ENCODE data around the gene CAMK1D.

Gene CAMK1D

DNA sequence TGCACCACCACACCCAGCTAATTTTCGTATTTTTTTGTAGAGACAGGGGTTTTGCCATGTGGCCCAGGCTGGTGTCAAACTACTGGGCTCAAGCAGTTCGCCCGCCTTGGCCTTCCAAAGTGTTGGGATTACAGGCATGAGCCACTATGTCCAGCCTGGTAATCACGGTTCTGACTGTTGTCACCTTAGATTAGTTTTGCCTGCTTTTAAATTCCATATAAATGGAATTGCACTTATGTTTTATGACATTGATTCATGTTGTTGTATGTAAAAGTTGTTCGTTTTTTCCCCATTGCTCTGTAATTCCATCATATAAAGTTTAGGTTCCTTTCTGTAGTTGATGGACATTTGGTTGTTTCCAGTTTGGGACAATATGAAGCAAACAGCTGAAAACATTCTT lies 106.0 kb downstream of the CAMK1D start:
- Mint-ChIP-seq H3K27me3 (no peaks in the 10 kb centered on the region), H3K4me1 (peaks cover 6% of the 10 kb centered on the region), H3K36me3 (ENCODE audit: low read depth) (no peaks in the 10 kb centered on the region), H3K4me3 (no peak overlapping the region), H3K9me3 (no peaks in the 10 kb centered on the region), H3K27ac (no peak overlapping the region)
- ATAC-seq = no peak
- DNase-seq = no peak

DNA sequence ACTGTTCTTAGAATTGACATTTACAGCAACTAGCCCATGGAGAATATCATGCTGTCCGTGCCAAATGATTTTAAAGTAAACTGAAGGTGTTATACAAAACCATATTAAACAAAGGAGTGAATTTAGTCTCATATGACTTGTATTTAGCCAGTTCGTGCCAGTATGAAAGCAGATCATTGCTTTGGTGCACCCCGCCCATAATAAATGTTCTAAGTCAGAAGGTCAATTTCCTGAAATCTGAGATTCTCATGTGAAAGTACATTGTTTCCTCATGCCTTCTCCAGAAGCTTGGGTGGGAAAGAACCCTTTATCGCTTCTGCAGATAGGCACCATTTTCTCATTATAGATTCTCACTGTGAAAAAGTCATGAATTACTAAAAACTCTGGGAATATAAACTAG lies 106.4 kb downstream of the CAMK1D start:
- Mint-ChIP-seq H3K9me3 (no peaks in the 10 kb centered on the region), H3K4me3 (no peak overlapping the region), H3K36me3 (ENCODE audit: low read depth) (no peaks in the 10 kb centered on the region), H3K27me3 (no peaks in the 10 kb centered on the region), H3K4me1 (peaks cover 6% of the 10 kb centered on the region), H3K27ac (no peak overlapping the region)
- ATAC-seq = no peak
- DNase-seq = no peak

DNA sequence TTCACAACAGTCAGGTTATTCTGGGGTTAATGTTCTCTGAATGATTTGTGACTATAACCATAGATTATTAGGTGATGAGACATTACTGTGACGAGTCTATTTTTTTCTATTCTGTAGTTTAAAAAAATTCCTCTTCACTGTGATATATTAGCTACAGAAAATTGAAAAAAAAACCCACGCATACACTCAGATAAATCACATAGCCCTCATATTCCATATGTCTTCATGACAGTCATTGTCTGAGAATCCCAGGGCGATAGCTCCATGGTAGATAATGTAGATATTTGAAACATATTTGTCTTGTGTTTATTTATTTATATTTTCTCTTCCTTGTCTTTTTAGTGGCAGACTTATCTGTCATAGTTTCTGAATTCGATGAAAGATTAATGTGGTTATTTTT lies 110.0 kb downstream of the CAMK1D start:
- DNase-seq (no peak), ATAC-seq (no peak)
- no peaks in the 10 kb centered on the region for H3K27me3 Mint-ChIP-seq
- no peak overlapping the region for H3K27ac Mint-ChIP-seq
- H3K36me3 Mint-ChIP-seq (ENCODE audit: low read depth) = no peaks in the 10 kb centered on the region
- no peak overlapping the region for H3K4me3 Mint-ChIP-seq
- H3K4me1 Mint-ChIP-seq = peaks cover 19% of the 10 kb centered on the region
- H3K9me3 Mint-ChIP-seq = no peaks in the 10 kb centered on the region

DNA sequence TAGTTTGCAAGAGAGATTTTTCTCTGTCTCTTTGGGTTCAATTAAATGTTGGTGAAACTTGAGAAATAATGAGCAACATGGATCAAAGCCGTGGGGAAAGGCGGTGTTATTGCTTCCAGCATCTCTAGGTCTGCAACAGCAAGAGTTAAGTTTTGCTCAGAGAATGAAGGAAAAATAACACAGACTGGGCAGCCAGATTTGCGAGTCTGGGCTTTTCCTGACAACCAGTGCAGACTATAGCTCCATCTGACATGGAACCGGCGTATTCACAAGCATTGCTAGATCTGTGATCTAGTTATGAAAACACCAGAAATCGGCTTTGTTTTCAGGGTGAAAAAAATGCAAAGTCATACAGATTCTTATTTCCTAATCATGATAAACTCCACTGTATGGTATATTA lies 110.4 kb downstream of the CAMK1D start:
- Mint-ChIP-seq H3K4me3 (no peak overlapping the region), H3K27ac (no peak overlapping the region), H3K36me3 (ENCODE audit: low read depth) (no peaks in the 10 kb centered on the region), H3K4me1 (peaks cover 19% of the 10 kb centered on the region), H3K27me3 (no peaks in the 10 kb centered on the region), H3K9me3 (no peaks in the 10 kb centered on the region)
- no peak for ATAC-seq
- DNase-seq = no peak

DNA sequence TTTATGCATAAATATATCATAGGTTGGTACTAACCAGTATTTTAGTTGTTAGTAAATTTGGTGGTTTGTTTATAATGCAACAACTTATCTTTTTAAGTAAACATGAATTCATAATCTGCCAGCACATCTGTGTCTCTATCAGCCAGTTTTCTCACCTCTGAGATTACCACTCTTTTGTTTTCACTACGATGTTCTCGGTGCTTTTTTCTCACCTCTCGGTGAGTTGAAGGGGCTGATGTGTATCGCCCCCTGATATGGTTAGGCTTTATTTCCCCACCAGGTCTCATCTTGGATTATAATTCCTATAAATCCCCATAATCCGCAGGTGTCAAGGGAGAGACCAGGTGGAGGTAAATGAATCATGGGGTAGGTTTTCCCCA lies 114.1 kb downstream of the CAMK1D start:
- DNase-seq = no peak
- Mint-ChIP-seq H3K4me3 (no peak overlapping the region), H3K27ac (no peak overlapping the region), H3K4me1 (peaks cover 25% of the 10 kb centered on the region), H3K9me3 (no peaks in the 10 kb centered on the region), H3K36me3 (ENCODE audit: low read depth) (no peaks in the 10 kb centered on the region), H3K27me3 (no peaks in the 10 kb centered on the region)
- no peak for ATAC-seq

DNA sequence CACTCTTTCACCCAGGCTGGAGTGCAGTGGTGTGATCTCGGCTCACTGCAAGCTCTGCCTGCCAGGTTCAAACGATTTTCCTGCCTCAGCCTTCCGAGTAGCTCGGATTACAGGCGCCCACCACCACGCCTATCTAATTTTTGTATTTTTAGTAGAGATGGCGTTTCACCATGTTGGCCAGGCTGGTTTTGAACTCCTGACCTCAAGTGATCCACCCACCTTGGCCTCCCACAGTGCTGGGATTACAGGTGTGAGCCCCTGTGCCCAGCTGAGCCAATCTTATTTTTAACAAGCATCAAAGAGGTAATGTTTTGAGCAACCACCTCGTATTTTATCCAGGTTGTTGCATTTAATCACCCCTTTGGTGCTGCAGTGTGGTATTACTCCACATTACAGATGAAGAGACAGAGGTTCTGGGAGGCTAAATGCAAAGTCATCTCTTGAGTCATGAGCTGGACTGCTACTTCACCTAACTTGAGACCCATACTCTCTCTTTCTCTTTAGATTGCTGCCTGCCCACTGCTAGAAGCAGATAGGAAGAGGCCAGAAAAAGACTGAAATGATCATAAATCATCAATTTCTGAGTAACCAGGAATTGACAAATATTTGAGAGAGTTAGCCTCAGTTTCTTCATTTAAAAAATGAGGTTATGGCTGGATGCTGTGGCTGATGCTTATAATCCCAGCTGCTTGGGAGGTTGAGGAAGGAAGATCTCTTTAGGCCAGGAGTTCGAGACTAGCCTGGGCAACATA lies 116.2 kb downstream of the CAMK1D start:
- Mint-ChIP-seq H3K27ac (no peak overlapping the region), H3K4me1 (peaks cover 25% of the 10 kb centered on the region), H3K9me3 (no peaks in the 10 kb centered on the region), H3K27me3 (no peaks in the 10 kb centered on the region), H3K36me3 (ENCODE audit: low read depth) (no peaks in the 10 kb centered on the region), H3K4me3 (no peak overlapping the region)
- ATAC-seq (no peak), DNase-seq (no peak)

DNA sequence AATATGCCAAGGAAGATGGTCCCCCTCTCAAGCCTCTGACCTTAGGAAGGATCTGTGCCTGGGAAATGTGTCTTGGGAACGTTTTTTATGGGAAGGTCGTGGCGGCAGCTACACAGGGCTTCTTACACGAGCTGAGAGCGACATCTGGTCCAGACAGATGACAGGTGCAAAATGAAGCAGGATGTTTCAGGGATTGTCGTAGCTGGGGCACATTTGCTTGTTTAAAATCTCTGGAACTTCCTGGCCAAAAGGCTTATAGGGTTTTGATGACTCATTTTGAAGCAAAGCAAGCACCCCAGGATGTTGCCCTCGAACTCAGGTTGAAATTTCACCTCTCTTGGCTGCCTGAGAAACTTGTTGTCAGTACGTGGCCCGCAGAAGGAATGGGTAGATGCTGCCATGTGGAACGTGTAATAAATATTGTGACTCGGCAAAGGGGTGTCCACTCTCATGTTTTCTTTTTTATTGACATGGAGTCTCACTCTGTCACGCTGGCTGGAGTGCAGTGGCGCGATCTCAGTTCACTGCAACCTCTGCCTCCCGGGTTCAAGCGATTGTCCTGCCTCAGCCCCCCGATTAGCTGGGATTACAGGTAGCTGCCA lies 117.5 kb downstream of the CAMK1D start:
- DNase-seq = no peak
- Mint-ChIP-seq H3K27ac (no peak overlapping the region), H3K27me3 (no peaks in the 10 kb centered on the region), H3K4me1 (peaks cover 27% of the 10 kb centered on the region), H3K36me3 (ENCODE audit: low read depth) (no peaks in the 10 kb centered on the region), H3K9me3 (no peaks in the 10 kb centered on the region), H3K4me3 (no peak overlapping the region)
- no peak for ATAC-seq

DNA sequence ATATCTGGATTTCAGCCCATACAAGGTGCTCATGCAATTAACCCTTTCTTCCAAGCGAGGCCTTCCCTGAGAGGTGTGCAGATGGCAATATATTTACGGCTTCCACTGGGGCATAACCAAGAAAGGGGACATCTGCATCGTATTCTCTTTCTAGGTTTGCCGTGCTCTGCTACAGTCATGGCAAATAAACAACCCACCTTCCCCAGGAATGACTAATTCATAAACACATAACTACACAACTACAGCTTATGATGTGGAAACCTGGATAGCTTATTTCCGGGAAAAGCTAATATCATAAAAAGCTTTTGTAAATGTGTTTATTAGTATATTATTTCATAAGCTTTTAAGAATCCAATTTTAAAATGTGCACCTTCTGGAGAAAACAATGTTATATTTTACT lies 120.0 kb downstream of the CAMK1D start:
- DNase-seq = no peak
- H3K4me1 Mint-ChIP-seq = peaks cover 15% of the 10 kb centered on the region
- H3K4me3 Mint-ChIP-seq = no peak overlapping the region
- H3K27me3 Mint-ChIP-seq = no peaks in the 10 kb centered on the region
- no peaks in the 10 kb centered on the region for H3K9me3 Mint-ChIP-seq
- peaks cover 2% of the 10 kb centered on the region for H3K36me3 Mint-ChIP-seq (ENCODE audit: low read depth)
- ATAC-seq = no peak
- H3K27ac Mint-ChIP-seq = no peak overlapping the region

DNA sequence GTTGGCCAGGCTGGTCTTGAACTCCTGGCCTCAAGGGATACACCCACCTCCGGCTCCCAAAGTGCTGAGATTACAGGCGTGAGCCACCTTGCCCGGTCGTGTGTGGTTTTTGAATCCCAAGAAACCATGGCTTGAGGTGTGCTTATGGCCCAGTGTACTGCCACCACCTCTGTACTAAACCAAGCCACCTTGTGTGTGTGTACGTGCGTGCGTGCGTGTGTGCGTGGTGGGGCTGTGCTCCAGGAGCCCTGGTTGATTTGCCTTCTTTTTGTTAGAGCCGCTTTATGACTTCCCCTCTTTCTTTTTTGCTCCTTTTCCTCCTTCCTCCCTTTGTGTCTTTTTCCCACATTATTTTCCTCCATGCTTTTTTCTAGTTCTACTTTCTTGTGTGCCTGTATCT lies 121.4 kb downstream of the CAMK1D start:
- Mint-ChIP-seq H3K27me3 (no peaks in the 10 kb centered on the region), H3K4me3 (no peak overlapping the region), H3K9me3 (peaks cover 8% of the 10 kb centered on the region), H3K27ac (no peak overlapping the region), H3K36me3 (ENCODE audit: low read depth) (peaks cover 4% of the 10 kb centered on the region), H3K4me1 (peaks cover 13% of the 10 kb centered on the region)
- ATAC-seq = no peak
- no peak for DNase-seq

DNA sequence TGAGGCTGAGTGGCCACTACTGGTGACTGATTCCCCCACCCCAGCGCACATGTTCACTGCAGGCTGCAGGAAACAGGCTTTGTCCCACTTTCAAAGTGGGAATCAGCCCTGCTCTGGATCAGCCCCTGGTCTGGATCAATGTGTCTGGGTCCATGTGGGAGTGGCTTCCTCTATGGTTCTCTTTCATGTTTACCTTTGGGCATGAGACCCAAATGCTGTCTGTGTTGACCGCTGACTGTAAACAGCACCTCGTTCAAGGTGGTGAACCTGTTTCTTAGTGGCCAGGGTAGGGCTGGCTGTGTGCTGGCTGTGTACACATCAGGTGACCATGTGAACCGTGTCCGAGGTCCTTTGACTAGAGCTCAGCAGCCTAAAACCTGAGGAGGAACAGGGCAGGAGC lies 121.8 kb downstream of the CAMK1D start:
- H3K27ac Mint-ChIP-seq = no peak overlapping the region

DNA sequence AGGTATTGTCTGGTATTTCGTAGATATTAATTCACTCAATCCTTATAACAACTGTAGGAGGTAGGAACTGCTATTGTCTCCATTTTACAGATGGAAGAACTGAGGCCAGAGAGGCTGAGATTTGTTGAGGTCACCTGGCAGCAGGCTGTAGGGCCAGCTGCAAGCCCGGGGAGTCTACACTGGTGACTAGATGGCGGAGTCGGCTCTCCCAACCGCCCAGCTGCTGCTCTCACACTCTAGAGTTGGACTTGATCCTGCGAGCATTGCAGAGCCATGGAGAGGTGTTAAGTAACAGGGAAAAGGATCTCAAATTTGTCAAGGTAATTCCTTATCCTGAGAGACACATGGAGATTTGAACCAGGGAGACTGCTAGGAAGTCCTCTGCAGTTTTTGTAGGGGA lies 124.1 kb downstream of the CAMK1D start:
- Mint-ChIP-seq H3K4me3 (no peak overlapping the region), H3K9me3 (peaks cover 8% of the 10 kb centered on the region), H3K27ac (no peak overlapping the region), H3K27me3 (no peaks in the 10 kb centered on the region), H3K4me1 (peaks cover 5% of the 10 kb centered on the region), H3K36me3 (ENCODE audit: low read depth) (peaks cover 4% of the 10 kb centered on the region)
- DNase-seq = no peak
- ATAC-seq = no peak

More for the DNA sequence above, 121.8 kb downstream of the CAMK1D start:
- ATAC-seq (no peak), DNase-seq (no peak)
- Mint-ChIP-seq H3K4me3 (no peak overlapping the region), H3K4me1 (peaks cover 10% of the 10 kb centered on the region), H3K9me3 (peaks cover 8% of the 10 kb centered on the region), H3K27me3 (no peaks in the 10 kb centered on the region), H3K36me3 (ENCODE audit: low read depth) (peaks cover 4% of the 10 kb centered on the region)

DNA sequence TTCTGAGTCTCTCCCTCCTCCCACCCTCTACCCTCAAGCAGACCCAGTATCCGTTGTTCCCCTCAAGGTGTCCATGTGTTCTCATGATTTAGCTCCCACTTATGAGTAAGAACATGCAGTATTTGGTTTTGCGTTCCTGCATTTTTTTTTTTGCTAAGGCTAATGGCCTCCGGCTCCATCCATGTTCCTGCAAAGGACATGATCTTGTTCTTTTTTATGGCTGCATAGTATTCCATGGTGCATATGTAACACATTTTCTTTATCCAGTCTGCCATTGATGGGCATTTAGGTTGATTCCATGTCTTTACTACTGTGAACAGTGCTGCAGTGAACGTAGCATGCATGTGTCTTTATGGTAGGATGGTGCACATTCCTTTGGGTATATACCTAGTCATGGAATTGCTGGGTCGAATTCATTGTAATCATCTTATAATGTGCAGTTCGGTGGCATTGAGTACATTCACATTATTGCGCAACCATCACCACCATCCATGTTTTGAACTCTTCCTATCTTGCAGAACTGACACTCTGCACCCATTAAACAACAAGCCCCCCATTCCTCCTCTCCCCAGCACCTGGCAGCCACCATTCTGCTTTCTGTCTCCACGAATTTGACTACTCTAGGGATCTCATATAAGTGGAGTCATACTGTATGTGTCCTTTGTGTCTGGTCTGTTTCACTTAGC lies 125.5 kb downstream of the CAMK1D start:
- ATAC-seq (no peak), DNase-seq (no peak)
- peaks cover 8% of the 10 kb centered on the region for H3K9me3 Mint-ChIP-seq
- H3K36me3 Mint-ChIP-seq (ENCODE audit: low read depth) = peaks cover 7% of the 10 kb centered on the region
- no peak overlapping the region for H3K4me3 Mint-ChIP-seq
- H3K4me1 Mint-ChIP-seq = peaks cover 8% of the 10 kb centered on the region
- no peaks in the 10 kb centered on the region for H3K27me3 Mint-ChIP-seq
- no peak overlapping the region for H3K27ac Mint-ChIP-seq

DNA sequence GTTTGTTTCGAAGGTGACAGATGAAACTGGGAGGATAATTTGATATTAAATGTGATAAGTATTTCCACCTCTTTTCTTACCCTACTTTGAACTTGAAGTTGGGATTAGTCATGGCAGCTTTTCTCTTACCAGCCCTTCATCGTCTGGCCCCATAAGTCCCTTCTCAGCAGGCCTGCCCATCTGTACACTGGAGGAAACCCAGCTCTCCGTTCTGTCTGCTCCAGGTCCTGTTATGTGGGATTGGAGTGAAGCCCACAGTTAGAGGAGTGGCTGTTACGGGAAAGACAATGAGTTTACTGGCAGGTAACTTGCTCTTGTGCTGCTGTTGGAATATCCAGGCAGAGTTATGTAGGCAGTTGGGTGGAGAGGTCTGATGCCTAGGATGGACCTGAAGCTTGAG lies 127.3 kb downstream of the CAMK1D start:
- peaks cover 7% of the 10 kb centered on the region for H3K36me3 Mint-ChIP-seq (ENCODE audit: low read depth)
- no peak overlapping the region for H3K4me3 Mint-ChIP-seq
- H3K4me1 Mint-ChIP-seq = peaks cover 9% of the 10 kb centered on the region
- no peak for DNase-seq
- H3K27me3 Mint-ChIP-seq = no peaks in the 10 kb centered on the region
- peaks cover 8% of the 10 kb centered on the region for H3K9me3 Mint-ChIP-seq
- no peak overlapping the region for H3K27ac Mint-ChIP-seq
- ATAC-seq = no peak

DNA sequence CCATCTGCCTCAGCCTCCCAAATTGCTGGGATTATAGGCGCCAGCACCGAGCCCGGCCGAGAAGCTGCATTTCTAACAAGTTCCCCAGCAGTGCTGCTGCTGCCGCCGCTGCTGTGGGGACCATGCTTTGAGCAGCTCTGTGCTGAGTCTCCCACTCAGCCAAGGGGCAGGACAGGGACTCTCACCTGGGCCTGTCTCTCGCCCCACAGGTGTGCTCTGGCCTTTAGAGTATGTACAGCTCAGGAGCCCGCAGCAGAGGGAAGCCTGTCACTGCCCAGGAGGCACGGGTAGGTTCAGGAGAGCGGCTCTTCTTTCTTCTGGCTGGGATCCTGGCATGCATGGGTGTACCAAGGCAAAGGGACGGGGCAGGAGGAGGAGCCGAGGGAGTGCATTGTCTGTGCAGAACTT lies 130.1 kb downstream of the CAMK1D start:
- H3K27me3 Mint-ChIP-seq = no peaks in the 10 kb centered on the region
- peaks cover 5% of the 10 kb centered on the region for H3K36me3 Mint-ChIP-seq (ENCODE audit: low read depth)
- H3K27ac Mint-ChIP-seq = no peak overlapping the region
- ATAC-seq (no peak), DNase-seq (no peak)
- H3K4me3 Mint-ChIP-seq = no peak overlapping the region
- H3K4me1 Mint-ChIP-seq = peaks cover 15% of the 10 kb centered on the region
- H3K9me3 Mint-ChIP-seq = peaks cover 8% of the 10 kb centered on the region

DNA sequence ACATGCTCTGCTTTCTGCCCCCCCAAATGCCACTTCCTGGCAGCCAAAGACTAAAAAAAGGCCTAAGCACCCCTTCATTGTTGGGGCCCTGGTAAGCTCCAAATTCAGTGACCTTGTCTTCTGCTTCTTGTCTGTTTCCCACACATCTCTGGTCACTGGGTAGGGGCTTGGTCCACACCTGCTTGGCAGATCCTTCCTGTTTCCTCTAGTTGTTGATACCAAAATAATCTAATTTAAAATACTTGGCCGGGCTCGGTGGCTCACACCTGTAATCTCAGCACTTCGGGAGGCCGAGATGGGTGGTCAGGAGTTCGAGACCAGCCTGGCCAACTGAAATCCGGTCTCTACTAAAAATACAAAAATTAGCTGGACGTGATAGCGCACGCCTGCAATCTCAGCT lies 130.6 kb downstream of the CAMK1D start:
- Mint-ChIP-seq H3K4me3 (no peak overlapping the region), H3K36me3 (ENCODE audit: low read depth) (peaks cover 3% of the 10 kb centered on the region), H3K27ac (no peak overlapping the region), H3K9me3 (peaks cover 4% of the 10 kb centered on the region), H3K27me3 (no peaks in the 10 kb centered on the region), H3K4me1 (peaks cover 19% of the 10 kb centered on the region)
- ATAC-seq (no peak), DNase-seq (no peak)

Measured in activated naive CD8-positive, alpha-beta T cell treated with anti-CD3 and anti-CD28 coated beads, Interleukin-2, amount 50 U/mL, for 24 hours (primary cell).